ENCODE measurements around the gene GAK.

- TF ChIP-seq, protein P1, sequence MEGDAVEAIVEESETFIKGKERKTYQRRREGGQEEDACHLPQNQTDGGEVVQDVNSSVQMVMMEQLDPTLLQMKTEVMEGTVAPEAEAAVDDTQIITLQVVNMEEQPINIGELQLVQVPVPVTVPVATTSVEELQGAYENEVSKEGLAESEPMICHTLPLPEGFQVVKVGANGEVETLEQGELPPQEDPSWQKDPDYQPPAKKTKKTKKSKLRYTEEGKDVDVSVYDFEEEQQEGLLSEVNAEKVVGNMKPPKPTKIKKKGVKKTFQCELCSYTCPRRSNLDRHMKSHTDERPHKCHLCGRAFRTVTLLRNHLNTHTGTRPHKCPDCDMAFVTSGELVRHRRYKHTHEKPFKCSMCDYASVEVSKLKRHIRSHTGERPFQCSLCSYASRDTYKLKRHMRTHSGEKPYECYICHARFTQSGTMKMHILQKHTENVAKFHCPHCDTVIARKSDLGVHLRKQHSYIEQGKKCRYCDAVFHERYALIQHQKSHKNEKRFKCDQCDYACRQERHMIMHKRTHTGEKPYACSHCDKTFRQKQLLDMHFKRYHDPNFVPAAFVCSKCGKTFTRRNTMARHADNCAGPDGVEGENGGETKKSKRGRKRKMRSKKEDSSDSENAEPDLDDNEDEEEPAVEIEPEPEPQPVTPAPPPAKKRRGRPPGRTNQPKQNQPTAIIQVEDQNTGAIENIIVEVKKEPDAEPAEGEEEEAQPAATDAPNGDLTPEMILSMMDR (IDR thresholded peaks at IDR 0.05) = no peak
- no peak for TF ChIP-seq EP300 (IDR thresholded peaks at IDR 0.05)
- no peak for TF ChIP-seq POLR2A (IDR thresholded peaks at IDR 0.05; ENCODE audit: low read depth)
Measured at GRCh38 chr4:910366-911091, 21.6 kb downstream of the GAK start.

All from esophagus muscularis mucosa (tissue), 4 donors.